Ishikawa (cell line): Measurements from ENCODE around the gene SNTA1.

Source experiments
- CEBPB ChIP-seq: IDR thresholded peaks from 2 replicates; pipeline ENCODE4 v1.6.1; 2012
- EGR1 ChIP-seq: IDR thresholded peaks from 2 replicates; pipeline ENCODE4 v1.6.1; 2012
- EP300 ChIP-seq: IDR thresholded peaks from 2 replicates; pipeline ENCODE4 v1.6.1; 2012; ENCODE audit warnings: borderline replicate concordance
- RAD21 ChIP-seq: IDR thresholded peaks from 2 replicates; pipeline ENCODE4 v1.6.1; 2012; ENCODE audit warnings: low read depth
- TCF12 ChIP-seq: IDR thresholded peaks from 2 replicates; pipeline ENCODE4 v1.6.1; 2012; ENCODE audit warnings: low read depth
- TEAD4 ChIP-seq: IDR thresholded peaks from 2 replicates; pipeline ENCODE4 v1.6.1; 2012
- ZBTB7A ChIP-seq: IDR thresholded peaks from 2 replicates; pipeline ENCODE4 v1.6.1; 2012; ENCODE audit warnings: low read depth
- TF ChIP-seq, protein P1 (sequence below): IDR thresholded peaks from 2 replicates; pipeline ENCODE4 v1.6.1; 2012; ENCODE audit warnings: low read depth, mild to moderate bottlenecking
- TF ChIP-seq, protein P2 (sequence below): IDR thresholded peaks from 2 replicates; pipeline ENCODE4 v1.6.1; 2012

DNA sequence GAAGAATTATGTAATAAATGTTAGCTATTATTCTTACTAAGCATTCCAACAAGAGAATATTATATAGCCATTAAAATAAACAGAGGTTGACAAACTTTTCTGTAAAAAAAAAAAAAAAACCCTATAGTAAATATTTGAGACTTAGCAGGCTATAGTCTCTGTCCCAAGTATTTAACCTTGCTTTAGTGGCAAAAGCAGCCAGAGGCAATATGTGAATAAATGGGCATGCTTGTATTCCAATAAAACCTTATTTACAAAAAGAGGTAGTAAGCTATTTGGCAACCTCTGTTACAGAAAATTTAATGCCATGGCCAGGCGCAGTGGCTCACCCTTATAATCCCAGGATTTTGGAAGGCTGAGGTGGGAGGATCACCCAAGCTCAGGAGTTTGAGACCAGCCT is 56.9 kb downstream of the SNTA1 start:
- TF ChIP-seq RAD21: no peak
- no peak for TF ChIP-seq CEBPB
- TF ChIP-seq TEAD4: no peak
- TF ChIP-seq, protein P1, sequence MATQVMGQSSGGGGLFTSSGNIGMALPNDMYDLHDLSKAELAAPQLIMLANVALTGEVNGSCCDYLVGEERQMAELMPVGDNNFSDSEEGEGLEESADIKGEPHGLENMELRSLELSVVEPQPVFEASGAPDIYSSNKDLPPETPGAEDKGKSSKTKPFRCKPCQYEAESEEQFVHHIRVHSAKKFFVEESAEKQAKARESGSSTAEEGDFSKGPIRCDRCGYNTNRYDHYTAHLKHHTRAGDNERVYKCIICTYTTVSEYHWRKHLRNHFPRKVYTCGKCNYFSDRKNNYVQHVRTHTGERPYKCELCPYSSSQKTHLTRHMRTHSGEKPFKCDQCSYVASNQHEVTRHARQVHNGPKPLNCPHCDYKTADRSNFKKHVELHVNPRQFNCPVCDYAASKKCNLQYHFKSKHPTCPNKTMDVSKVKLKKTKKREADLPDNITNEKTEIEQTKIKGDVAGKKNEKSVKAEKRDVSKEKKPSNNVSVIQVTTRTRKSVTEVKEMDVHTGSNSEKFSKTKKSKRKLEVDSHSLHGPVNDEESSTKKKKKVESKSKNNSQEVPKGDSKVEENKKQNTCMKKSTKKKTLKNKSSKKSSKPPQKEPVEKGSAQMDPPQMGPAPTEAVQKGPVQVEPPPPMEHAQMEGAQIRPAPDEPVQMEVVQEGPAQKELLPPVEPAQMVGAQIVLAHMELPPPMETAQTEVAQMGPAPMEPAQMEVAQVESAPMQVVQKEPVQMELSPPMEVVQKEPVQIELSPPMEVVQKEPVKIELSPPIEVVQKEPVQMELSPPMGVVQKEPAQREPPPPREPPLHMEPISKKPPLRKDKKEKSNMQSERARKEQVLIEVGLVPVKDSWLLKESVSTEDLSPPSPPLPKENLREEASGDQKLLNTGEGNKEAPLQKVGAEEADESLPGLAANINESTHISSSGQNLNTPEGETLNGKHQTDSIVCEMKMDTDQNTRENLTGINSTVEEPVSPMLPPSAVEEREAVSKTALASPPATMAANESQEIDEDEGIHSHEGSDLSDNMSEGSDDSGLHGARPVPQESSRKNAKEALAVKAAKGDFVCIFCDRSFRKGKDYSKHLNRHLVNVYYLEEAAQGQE: no peak
- no peak for TF ChIP-seq EP300
- TF ChIP-seq, protein P2, sequence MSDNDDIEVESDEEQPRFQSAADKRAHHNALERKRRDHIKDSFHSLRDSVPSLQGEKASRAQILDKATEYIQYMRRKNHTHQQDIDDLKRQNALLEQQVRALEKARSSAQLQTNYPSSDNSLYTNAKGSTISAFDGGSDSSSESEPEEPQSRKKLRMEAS: no peak
- no peak for TF ChIP-seq TCF12
- no peak for TF ChIP-seq ZBTB7A
- no peak for TF ChIP-seq EGR1
